ENCODE measurements around the gene FBXO10.

FBXO10 gene

GRCh38 chr9:37593883-37594448 lies 17.8 kb upstream of the FBXO10 start:
- H3K36me3 ChIP-seq (ENCODE audit: control insufficient read depth in 4 of 4, insufficient read depth in 4 of 4, low read length in 3 of 4): peaks cover 2 to 5% (median 4%) of the 10 kb centered on the region in 4 experiments
- peaks cover 0 to 11% (median 0%) of the 10 kb centered on the region in 5 experiments for H3K27me3 ChIP-seq (replicated peaks in 2 of 5; ENCODE audit: control insufficient read depth in 4 of 5, insufficient read depth in 5 of 5, low read length in 4 of 5)
- DNase-seq: peak in 1 of 3 donors; percentile 22
- WGBS (ENCODE audit: insufficient coverage): 93% methylated on average over 4 of the region's 6 CpGs
- ChIA-PET CTCF (interaction anchor here (7.1 kb wide), 1 partner anchor 15 kb away, joined by 85 read pairs; the partner anchor contains the start of gene FBXO10), POLR2A (no interaction called here)
- H3K4me1 ChIP-seq (ENCODE audit: control extremely low read depth in 1 of 4, control insufficient read depth in 4 of 4, insufficient read depth in 4 of 4, low read length in 3 of 4): peaks cover 0 to 33% (median 17%) of the 10 kb centered on the region in 4 experiments
- no peak overlapping the region for H3K27ac ChIP-seq (ENCODE audit: insufficient read depth in 1 of 2, low read depth in 1 of 2, low read length in 2 of 2, poor library complexity in 1 of 2, severe bottlenecking in 2 of 2)
- H3K9me3 ChIP-seq (ENCODE audit: control extremely low read depth in 1 of 5, control insufficient read depth in 4 of 5, insufficient read depth in 2 of 5, low read depth in 1 of 5, low read length in 4 of 5): no peaks in the 10 kb centered on the region
- peak overlapping the region in 1 of 7 experiments; percentile 2 for H3K4me3 ChIP-seq (ENCODE audit: control insufficient read depth in 1 of 7, extremely low read depth in 1 of 7, insufficient read depth in 4 of 7, low read depth in 2 of 7, low read length in 6 of 7)

DNA sequence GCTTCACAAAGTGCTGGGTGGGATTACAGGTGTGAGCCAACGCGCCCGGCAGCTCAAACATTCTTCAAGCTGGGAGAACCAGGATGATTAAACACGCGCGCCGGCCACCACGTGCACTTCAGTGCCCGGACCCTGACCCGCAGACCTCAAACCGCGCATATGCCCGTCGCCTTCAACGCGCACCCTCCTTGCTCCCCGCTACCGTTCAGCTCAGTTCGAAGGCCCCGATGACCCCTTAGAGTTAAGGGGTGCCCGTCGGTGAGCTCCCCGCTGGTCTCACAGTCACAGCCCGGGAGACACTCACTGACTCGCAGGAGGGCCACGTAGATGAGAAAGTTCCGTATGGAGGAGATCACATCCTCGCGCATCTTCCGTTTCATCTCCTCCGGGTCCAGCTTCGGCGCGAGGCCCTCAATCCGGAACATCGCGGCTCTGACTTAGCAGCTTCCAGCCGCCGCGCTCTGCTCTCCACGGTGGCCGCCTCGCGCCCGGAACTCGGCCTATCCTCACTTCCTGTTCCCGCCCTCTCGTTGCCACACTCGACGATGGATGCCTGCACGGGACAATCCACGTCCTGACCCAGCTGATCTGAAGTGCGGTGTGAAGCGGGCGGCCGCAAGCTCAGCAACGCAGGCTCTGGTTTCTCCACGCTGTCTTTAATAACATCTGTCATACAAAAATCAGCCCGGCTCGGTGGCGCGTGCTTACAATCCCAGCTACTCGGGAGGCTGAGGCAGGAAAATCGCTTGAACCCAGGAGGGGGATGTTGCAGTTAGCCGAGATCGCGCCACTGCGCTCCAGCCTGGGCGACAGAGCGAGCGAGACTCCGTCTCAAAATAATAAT lies 16.1 kb upstream of the FBXO10 start, which contains the start of gene TOMM5:
TOMM5 (minus strand) TSS at position 490 of the 844 bp plus-strand sequence; CDS start at position 425, 65 bp downstream.
- under 1% methylated on average over 57 of the region's 72 CpGs for WGBS (ENCODE audit: insufficient coverage)
- Histone ChIP-seq H3K4me1 (ENCODE audit: control extremely low read depth in 1 of 4, control insufficient read depth in 4 of 4, insufficient read depth in 4 of 4, low read length in 3 of 4) (peaks cover 0 to 33% (median 17%) of the 10 kb centered on the region in 4 experiments), H3K36me3 (ENCODE audit: control insufficient read depth in 4 of 4, insufficient read depth in 4 of 4, low read length in 3 of 4) (peaks cover 5 to 20% (median 16%) of the 10 kb centered on the region in 4 experiments), H3K27ac (ENCODE audit: insufficient read depth in 1 of 2, low read depth in 1 of 2, low read length in 2 of 2, poor library complexity in 1 of 2, severe bottlenecking in 2 of 2) (peak within 1 kb of the TSS; percentile 71 to 89), H3K4me3 (ENCODE audit: control insufficient read depth in 1 of 7, extremely low read depth in 1 of 7, insufficient read depth in 4 of 7, low read depth in 2 of 7, low read length in 6 of 7) (peak within 1 kb of the TSS; percentile 65 to 96 (median 91)), H3K9me3 (ENCODE audit: control extremely low read depth in 1 of 5, control insufficient read depth in 4 of 5, insufficient read depth in 2 of 5, low read depth in 1 of 5, low read length in 4 of 5) (no peaks in the 10 kb centered on the region), H3K27me3 (replicated peaks in 2 of 5; ENCODE audit: control insufficient read depth in 4 of 5, insufficient read depth in 5 of 5, low read length in 4 of 5) (peaks cover 0 to 11% (median 0%) of the 10 kb centered on the region in 5 experiments)
- ChIA-PET POLR2A (interaction anchor here (1.0 to 1.2 kb wide), 2 partner anchors 11 to 29 kb away, joined by 4 to 8 read pairs; no protein-coding TSS in a partner anchor), CTCF (interaction anchor here (0.8 to 7.1 kb wide), 4 partner anchors 13 to 128 kb away, joined by 3 to 85 read pairs (median 3); partner anchors contain the start of gene FBXO10)
- DNase-seq: peak; percentile 94 to 97 (median 96)

GRCh38 chr9:37587521-37587920 lies 11.3 kb upstream of the FBXO10 start:
- no peak for DNase-seq
- no peak overlapping the region for H3K27ac ChIP-seq (ENCODE audit: insufficient read depth in 1 of 2, low read depth in 1 of 2, low read length in 2 of 2, poor library complexity in 1 of 2, severe bottlenecking in 2 of 2)
- H3K4me1 ChIP-seq (ENCODE audit: control extremely low read depth in 1 of 4, control insufficient read depth in 4 of 4, insufficient read depth in 4 of 4, low read length in 3 of 4): peaks cover 0 to 28% (median 20%) of the 10 kb centered on the region in 4 experiments
- ChIA-PET POLR2A (no interaction called here), CTCF (no interaction called here)
- 100% methylated on average over 1 of the region's 4 CpGs for WGBS (ENCODE audit: insufficient coverage)
- peaks cover 16 to 66% (median 41%) of the 10 kb centered on the region in 4 experiments for H3K36me3 ChIP-seq (ENCODE audit: control insufficient read depth in 4 of 4, insufficient read depth in 4 of 4, low read length in 3 of 4)
- H3K4me3 ChIP-seq (ENCODE audit: control insufficient read depth in 1 of 7, extremely low read depth in 1 of 7, insufficient read depth in 4 of 7, low read depth in 2 of 7, low read length in 6 of 7): no peak overlapping the region
- H3K9me3 ChIP-seq (ENCODE audit: control extremely low read depth in 1 of 5, control insufficient read depth in 4 of 5, insufficient read depth in 2 of 5, low read depth in 1 of 5, low read length in 4 of 5): no peaks in the 10 kb centered on the region
- no peaks in the 10 kb centered on the region for H3K27me3 ChIP-seq (replicated peaks in 2 of 5; ENCODE audit: control insufficient read depth in 4 of 5, insufficient read depth in 5 of 5, low read length in 4 of 5)

DNA sequence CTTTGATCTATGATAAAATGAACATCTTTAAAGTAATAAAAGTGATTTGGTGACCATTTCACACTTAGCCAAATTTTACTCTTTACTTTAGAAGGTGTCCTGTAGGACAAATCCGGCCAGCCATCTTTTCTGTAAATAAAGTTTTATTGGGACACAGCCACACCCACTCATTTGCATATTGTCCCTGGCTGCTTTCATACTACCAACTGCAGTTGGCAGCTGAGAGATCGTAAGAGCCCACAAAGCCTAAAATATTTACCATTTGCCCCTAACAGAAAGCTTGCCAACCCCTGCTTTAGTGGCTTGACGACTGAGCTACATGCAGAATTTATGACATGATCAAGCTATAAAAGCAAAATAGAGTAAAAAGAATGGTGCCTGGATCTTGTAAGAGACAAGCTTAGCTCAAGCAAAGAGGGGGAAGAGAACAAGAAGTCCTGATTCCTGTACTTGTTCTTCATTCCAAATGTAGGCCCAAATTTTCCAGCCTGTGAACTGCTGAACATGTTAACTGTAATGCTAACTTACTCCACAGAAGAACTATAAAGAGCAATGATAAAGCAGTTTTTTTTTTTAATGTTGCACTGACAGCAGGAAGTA lies 7.4 kb upstream of the FBXO10 start:
- DNase-seq: peak in 1 of 3 donors; percentile 23
- Histone ChIP-seq H3K4me3 (ENCODE audit: control insufficient read depth in 1 of 7, extremely low read depth in 1 of 7, insufficient read depth in 4 of 7, low read depth in 2 of 7, low read length in 6 of 7) (no peak overlapping the region), H3K4me1 (ENCODE audit: control extremely low read depth in 1 of 4, control insufficient read depth in 4 of 4, insufficient read depth in 4 of 4, low read length in 3 of 4) (peaks cover 0 to 4% (median 3%) of the 10 kb centered on the region in 4 experiments), H3K27me3 (replicated peaks in 2 of 5; ENCODE audit: control insufficient read depth in 4 of 5, insufficient read depth in 5 of 5, low read length in 4 of 5) (no peaks in the 10 kb centered on the region), H3K27ac (ENCODE audit: insufficient read depth in 1 of 2, low read depth in 1 of 2, low read length in 2 of 2, poor library complexity in 1 of 2, severe bottlenecking in 2 of 2) (peak overlapping the region; percentile 16 to 39), H3K36me3 (ENCODE audit: control insufficient read depth in 4 of 4, insufficient read depth in 4 of 4, low read length in 3 of 4) (peaks cover 16 to 83% (median 39%) of the 10 kb centered on the region in 4 experiments), H3K9me3 (ENCODE audit: control extremely low read depth in 1 of 5, control insufficient read depth in 4 of 5, insufficient read depth in 2 of 5, low read depth in 1 of 5, low read length in 4 of 5) (no peaks in the 10 kb centered on the region)
- ChIA-PET CTCF (interaction anchor here (0.6 to 11.5 kb wide), 4 partner anchors 9 to 77 kb away, joined by 3 to 85 read pairs (median 4); partner anchors contain the start of gene TOMM5), POLR2A (interaction anchor here (0.6 kb wide), 1 partner anchor 731 kb away, joined by 3 read pairs; no protein-coding TSS in a partner anchor)
- 100% methylated on average over 1 of the region's 3 CpGs for WGBS (ENCODE audit: insufficient coverage)

- H3K4me3 ChIP-seq (ENCODE audit: control insufficient read depth in 1 of 7, extremely low read depth in 1 of 7, insufficient read depth in 4 of 7, low read depth in 2 of 7, low read length in 6 of 7): no peak overlapping the region
- H3K27ac ChIP-seq (ENCODE audit: insufficient read depth in 1 of 2, low read depth in 1 of 2, low read length in 2 of 2, poor library complexity in 1 of 2, severe bottlenecking in 2 of 2): no peak overlapping the region
- ChIA-PET CTCF (interaction anchor here (0.9 to 11.5 kb wide), 3 partner anchors 11 to 71 kb away, joined by 3 to 85 read pairs (median 5); partner anchors contain the start of gene TOMM5), POLR2A (interaction anchor here (1.5 kb wide), 1 partner anchor 10 kb away, joined by 8 read pairs; the partner anchor contains the start of gene TOMM5)
- H3K9me3 ChIP-seq (ENCODE audit: control extremely low read depth in 1 of 5, control insufficient read depth in 4 of 5, insufficient read depth in 2 of 5, low read depth in 1 of 5, low read length in 4 of 5): no peaks in the 10 kb centered on the region
- H3K36me3 ChIP-seq (ENCODE audit: control insufficient read depth in 4 of 4, insufficient read depth in 4 of 4, low read length in 3 of 4): peaks cover 14 to 73% (median 34%) of the 10 kb centered on the region in 4 experiments
- no peaks in the 10 kb centered on the region for H3K27me3 ChIP-seq (replicated peaks in 2 of 5; ENCODE audit: control insufficient read depth in 4 of 5, insufficient read depth in 5 of 5, low read length in 4 of 5)
- H3K4me1 ChIP-seq (ENCODE audit: control extremely low read depth in 1 of 4, control insufficient read depth in 4 of 4, insufficient read depth in 4 of 4, low read length in 3 of 4): peaks cover 0 to 4% (median 3%) of the 10 kb centered on the region in 4 experiments
- 95% methylated on average over 5 of the region's 6 CpGs for WGBS (ENCODE audit: insufficient coverage)
- DNase-seq: peak; percentile 74 to 87 (median 84)
Measured at GRCh38 chr9:37582548-37583157, 6.5 kb upstream of the FBXO10 start.

DNA sequence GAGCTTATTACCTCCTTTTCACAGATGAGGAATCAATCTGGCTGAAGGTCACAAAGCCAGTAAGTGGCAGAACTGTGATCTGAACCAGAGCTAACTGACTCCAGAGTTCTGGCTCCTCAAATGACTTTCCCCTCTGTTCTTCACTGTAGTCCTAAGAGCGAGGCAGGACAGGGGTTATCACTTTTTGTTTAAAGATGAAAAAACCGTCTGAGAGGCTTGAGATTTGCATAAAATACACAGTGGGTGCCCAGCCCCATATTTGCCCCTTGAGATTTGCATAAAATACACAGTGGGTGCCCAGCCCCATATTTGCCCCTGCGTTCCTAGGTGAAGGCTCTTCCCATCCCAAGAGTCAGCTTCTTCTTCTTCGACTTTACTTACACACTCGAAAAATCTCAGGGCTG lies 667 bp downstream of the FBXO10 start:
- H3K27ac ChIP-seq (ENCODE audit: insufficient read depth in 1 of 2, low read depth in 1 of 2, low read length in 2 of 2, poor library complexity in 1 of 2, severe bottlenecking in 2 of 2): no peak overlapping the region

More for the DNA sequence above, 667 bp downstream of the FBXO10 start:
- peaks cover 0 to 12% (median under 1%) of the 10 kb centered on the region in 4 experiments for H3K36me3 ChIP-seq (ENCODE audit: control insufficient read depth in 4 of 4, insufficient read depth in 4 of 4, low read length in 3 of 4)
- peak in 1 of 3 donors; percentile 23 for DNase-seq
- CTCF ChIA-PET: interaction anchor here (2.0 to 11.5 kb wide), 2 partner anchors 8 to 18 kb away, joined by 5 to 85 read pairs; partner anchors contain the start of gene TOMM5
- H3K27me3 ChIP-seq (replicated peaks in 2 of 5; ENCODE audit: control insufficient read depth in 4 of 5, insufficient read depth in 5 of 5, low read length in 4 of 5): peaks cover 0 to 9% (median 0%) of the 10 kb centered on the region in 5 experiments
- peak overlapping the region; percentile 28 to 82 (median 70) for H3K4me3 ChIP-seq (ENCODE audit: control insufficient read depth in 1 of 7, extremely low read depth in 1 of 7, insufficient read depth in 4 of 7, low read depth in 2 of 7, low read length in 6 of 7)
- H3K9me3 ChIP-seq (ENCODE audit: control extremely low read depth in 1 of 5, control insufficient read depth in 4 of 5, insufficient read depth in 2 of 5, low read depth in 1 of 5, low read length in 4 of 5): no peaks in the 10 kb centered on the region
- 28% methylated on average over 4 of the region's 5 CpGs for WGBS (ENCODE audit: insufficient coverage)
- peaks cover 5 to 18% (median 11%) of the 10 kb centered on the region in 4 experiments for H3K4me1 ChIP-seq (ENCODE audit: control extremely low read depth in 1 of 4, control insufficient read depth in 4 of 4, insufficient read depth in 4 of 4, low read length in 3 of 4)
- POLR2A ChIA-PET: no interaction called here

Data from common myeloid progenitor, CD34-positive (primary cell).